ENCODE results near the gene CTNNA3.

GRCh38 chr10:67573484-67573883 is 122.5 kb downstream of the CTNNA3 start:
- TF ChIP-seq CTCF (IDR thresholded peaks at IDR 0.05) (no peak), POLR2AphosphoS5 (IDR thresholded peaks at IDR 0.05) (no peak), POLR2A (IDR thresholded peaks at IDR 0.05) (no peak)
